ENCODE data around the gene GALNT9. TPM values are rescaled to one million over a fixed set of nuclear protein-coding genes. Genes with fewer than 3 reads are reported as not detected.

The GALNT9 gene
- total RNA-seq, 1 experiment from 2014 or later, result 2.6 TPM

DNA sequence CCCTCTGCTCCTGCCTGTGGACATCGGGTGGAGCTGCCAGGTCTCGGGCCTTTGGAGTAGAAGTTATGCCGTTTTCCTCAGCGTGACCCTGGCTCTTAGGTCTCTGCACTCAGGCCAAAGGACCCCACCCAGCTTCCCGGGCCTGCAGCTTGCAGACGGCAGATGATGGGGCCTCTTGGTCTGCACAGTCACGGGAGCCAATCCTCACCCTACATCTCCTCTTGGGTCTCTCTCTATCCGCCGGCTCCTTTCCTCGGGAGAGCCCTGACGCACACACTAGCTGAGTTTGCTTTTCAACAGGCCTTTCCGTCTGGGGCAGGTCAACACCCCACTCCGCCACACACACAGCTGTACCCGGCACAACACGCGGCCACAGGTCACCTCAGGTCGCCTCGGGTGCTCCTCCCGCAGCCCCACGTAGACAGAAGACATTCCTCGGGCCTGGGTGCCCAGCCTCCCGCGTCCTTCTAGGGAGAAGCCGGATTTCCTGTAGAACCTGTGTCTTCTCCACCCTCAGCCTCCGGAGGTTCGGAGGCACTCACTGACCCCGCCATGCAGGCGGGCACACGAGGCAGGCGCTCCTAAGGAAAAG, 9.9 kb downstream of the GALNT9 start:
- H2AFZ ChIP-seq (ENCODE audit: low read depth, low read length, poor library complexity, severe bottlenecking), result no peak overlapping the region
- no peak for TF ChIP-seq YY1 (IDR thresholded peaks at IDR 0.05; ENCODE audit: extremely low read depth, insufficient replicate concordance, low read depth, low read length)
- no peak for TF ChIP-seq ZFX (IDR thresholded peaks at IDR 0.05)
- TF ChIP-seq ZNF274 (IDR thresholded peaks at IDR 0.05; ENCODE audit: low read depth, low read length), result no peak
- TF ChIP-seq POLR2A (IDR thresholded peaks at IDR 0.05; ENCODE audit: borderline replicate concordance, extremely low read depth, insufficient read depth, insufficient read length), result no peak
- no peak for TF ChIP-seq RAD21 (IDR thresholded peaks at IDR 0.05; ENCODE audit: low read depth)
- TF ChIP-seq MAX (IDR thresholded peaks at IDR 0.05), result no peak
- H3K9me2 ChIP-seq (ENCODE audit: insufficient read depth), result no peaks in the 10 kb centered on the region
- POLR2A ChIA-PET, result no interaction called here
- no TSS peak for BruUV-seq (replicated peaks)
- H3K4me3 ChIP-seq (replicated peaks in 1 of 2; ENCODE audit: low read depth in 1 of 2, low read length in 2 of 2), result no peak overlapping the region
- H3K4me1 ChIP-seq (ENCODE audit: control insufficient read depth in 1 of 2, insufficient read depth in 2 of 2, low read length in 2 of 2), result no peaks in the 10 kb centered on the region
- DNase-seq (ENCODE audit: low read depth, low spot score), result no peak
- H3K79me2 ChIP-seq (ENCODE audit: insufficient read depth, low read length), result no peaks in the 10 kb centered on the region
- no peaks in the 10 kb centered on the region for H4K20me1 ChIP-seq (ENCODE audit: insufficient read depth)
- RAD21 ChIA-PET (ENCODE audit: low non-redundant PET in 1 of 2, low total read pairs in 2 of 2, uncharacterized antibody in 2 of 2, unreplicated experiment in 2 of 2), result no interaction called here
- intact Hi-C loops (cut with micrococcal nuclease), result no loop called here
- H3K9me3 ChIP-seq (ENCODE audit: control insufficient read depth in 1 of 2, insufficient read depth in 1 of 2, low read depth in 1 of 2, low read length in 2 of 2), result no peaks in the 10 kb centered on the region
- H3K9ac ChIP-seq (ENCODE audit: low read length), result no peak overlapping the region
- H3K4me2 ChIP-seq (ENCODE audit: low read length), result no peak overlapping the region
- no peak overlapping the region for H3K27ac ChIP-seq (ENCODE audit: low read depth, low read length)
- H3K36me3 ChIP-seq (ENCODE audit: control insufficient read depth in 1 of 2, insufficient read depth in 2 of 2, low read length in 2 of 2), result no peaks in the 10 kb centered on the region
- no peak for ATAC-seq
- no peaks in the 10 kb centered on the region for H3K27me3 ChIP-seq (ENCODE audit: insufficient read depth, low read length)
- CTCF ChIA-PET, result no interaction called here

DNA sequence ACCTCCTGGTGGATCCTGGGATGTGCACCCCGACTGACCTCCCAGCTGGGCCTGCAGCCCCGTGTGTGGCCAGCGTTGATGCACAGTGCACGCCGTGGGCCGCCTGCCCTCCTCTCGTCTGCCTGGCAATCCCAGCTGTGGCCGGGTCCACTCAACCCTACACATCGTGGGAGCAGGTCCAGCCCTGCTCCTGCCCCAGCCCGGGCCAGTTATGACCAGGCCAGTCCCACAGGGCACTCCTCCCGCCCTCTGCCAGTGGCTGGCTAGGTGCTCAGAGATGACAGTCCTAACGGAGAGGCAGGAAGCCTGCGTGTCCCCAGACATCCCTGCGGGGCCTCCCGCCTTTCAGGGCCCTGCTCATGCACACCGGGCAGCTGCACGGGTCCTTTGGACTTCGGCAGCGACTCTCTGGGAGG, 10.8 kb downstream of the GALNT9 start:
- ChIA-PET POLR2A (no interaction called here), RAD21 (ENCODE audit: low non-redundant PET in 1 of 2, low total read pairs in 2 of 2, uncharacterized antibody in 2 of 2, unreplicated experiment in 2 of 2) (no interaction called here), CTCF (no interaction called here)
- intact Hi-C loops (cut with micrococcal nuclease), result no loop called here
- Histone ChIP-seq H4K20me1 (ENCODE audit: insufficient read depth) (no peaks in the 10 kb centered on the region), H3K9ac (ENCODE audit: low read length) (no peak overlapping the region), H3K27ac (ENCODE audit: low read depth, low read length) (no peak overlapping the region), H3K4me1 (ENCODE audit: control insufficient read depth in 1 of 2, insufficient read depth in 2 of 2, low read length in 2 of 2) (no peaks in the 10 kb centered on the region), H3K9me2 (ENCODE audit: insufficient read depth) (no peaks in the 10 kb centered on the region), H3K36me3 (ENCODE audit: control insufficient read depth in 1 of 2, insufficient read depth in 2 of 2, low read length in 2 of 2) (no peaks in the 10 kb centered on the region), H3K4me3 (replicated peaks in 1 of 2; ENCODE audit: low read depth in 1 of 2, low read length in 2 of 2) (no peak overlapping the region), H3K27me3 (ENCODE audit: insufficient read depth, low read length) (no peaks in the 10 kb centered on the region), H3K4me2 (ENCODE audit: low read length) (no peak overlapping the region), H2AFZ (ENCODE audit: low read depth, low read length, poor library complexity, severe bottlenecking) (no peak overlapping the region), H3K9me3 (ENCODE audit: control insufficient read depth in 1 of 2, insufficient read depth in 1 of 2, low read depth in 1 of 2, low read length in 2 of 2) (no peaks in the 10 kb centered on the region), H3K79me2 (ENCODE audit: insufficient read depth, low read length) (no peaks in the 10 kb centered on the region)
- BruUV-seq (replicated peaks), result no TSS peak
- TF ChIP-seq RAD21 (IDR thresholded peaks at IDR 0.05; ENCODE audit: low read depth), result no peak
- no peak for TF ChIP-seq JUND (IDR thresholded peaks at IDR 0.05)
- TF ChIP-seq ELF1 (IDR thresholded peaks at IDR 0.05; ENCODE audit: borderline replicate concordance, low read depth), result no peak
- TF ChIP-seq, protein P1, sequence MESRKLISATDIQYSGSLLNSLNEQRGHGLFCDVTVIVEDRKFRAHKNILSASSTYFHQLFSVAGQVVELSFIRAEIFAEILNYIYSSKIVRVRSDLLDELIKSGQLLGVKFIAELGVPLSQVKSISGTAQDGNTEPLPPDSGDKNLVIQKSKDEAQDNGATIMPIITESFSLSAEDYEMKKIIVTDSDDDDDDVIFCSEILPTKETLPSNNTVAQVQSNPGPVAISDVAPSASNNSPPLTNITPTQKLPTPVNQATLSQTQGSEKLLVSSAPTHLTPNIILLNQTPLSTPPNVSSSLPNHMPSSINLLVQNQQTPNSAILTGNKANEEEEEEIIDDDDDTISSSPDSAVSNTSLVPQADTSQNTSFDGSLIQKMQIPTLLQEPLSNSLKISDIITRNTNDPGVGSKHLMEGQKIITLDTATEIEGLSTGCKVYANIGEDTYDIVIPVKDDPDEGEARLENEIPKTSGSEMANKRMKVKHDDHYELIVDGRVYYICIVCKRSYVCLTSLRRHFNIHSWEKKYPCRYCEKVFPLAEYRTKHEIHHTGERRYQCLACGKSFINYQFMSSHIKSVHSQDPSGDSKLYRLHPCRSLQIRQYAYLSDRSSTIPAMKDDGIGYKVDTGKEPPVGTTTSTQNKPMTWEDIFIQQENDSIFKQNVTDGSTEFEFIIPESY (IDR thresholded peaks at IDR 0.05; ENCODE audit: extremely low read depth, insufficient replicate concordance, low read length), result no peak
- TF ChIP-seq SP1 (IDR thresholded peaks at IDR 0.05; ENCODE audit: low read depth), result no peak
- no peak for TF ChIP-seq EZH2 (IDR thresholded peaks at IDR 0.05)
- no peak for TF ChIP-seq EZH2phosphoT487 (IDR thresholded peaks at IDR 0.05; ENCODE audit: borderline replicate concordance)
- no peak for TF ChIP-seq FOSL1 (IDR thresholded peaks at IDR 0.05; ENCODE audit: low read depth)
- TF ChIP-seq SIN3A (IDR thresholded peaks at IDR 0.05; ENCODE audit: low read depth), result no peak
- TF ChIP-seq CBX3 (IDR thresholded peaks at IDR 0.05; ENCODE audit: low read depth), result no peak
- no peak for DNase-seq (ENCODE audit: low read depth, low spot score)
- ATAC-seq, result no peak

Measured in HCT116 (cell line).